GM10266 (cell line): ENCODE data around the gene ARRDC5.

ENCODE experiments used
- DNase-seq: peaks from one replicate; pipeline ENCODE4 v3.0.0; 2012; ENCODE audit errors: extremely low spot score
- CTCF ChIP-seq: IDR thresholded peaks from 2 replicates; pipeline ENCODE4 v1.5.1; 2012; ENCODE audit warnings: mild to moderate bottlenecking, low read depth; ENCODE audit not compliant: control insufficient read depth, insufficient read depth; ENCODE audit errors: missing control alignments

Gene ARRDC5

GRCh38 chr19:4844348-4845179, 58.1 kb downstream of the ARRDC5 start:
- DNase-seq, result no peak
- TF ChIP-seq CTCF, result no peak

- DNase-seq, result no peak
Observed at GRCh38 chr19:4843647-4843965, 59.1 kb downstream of the ARRDC5 start.

More at GRCh38 chr19:4843647-4843965, 59.1 kb downstream of the ARRDC5 start:
- TF ChIP-seq CTCF, result no peak
